ENCODE results near the gene ZNF436. TPM values are rescaled to one million over a fixed set of nuclear protein-coding genes. Genes with fewer than 3 reads are reported as not detected.

Gene ZNF436
- total and polyA plus RNA-seq, 9 of the 15 experiments (the other 6 are each of a cell fraction or from before 2014, with no cell fraction given): 2.1 to 11.3 (median 6.8) TPM

GRCh38 chr1:23389837-23390321, 20.2 kb upstream of the ZNF436 start:
- peak overlapping the region; percentile 35; the same call in 1 of the 2 replicates for H3K4me2 ChIP-seq (ENCODE audit: insufficient read depth, low read length)
- H2AFZ ChIP-seq (ENCODE audit: low read depth, low read length): peak overlapping the region; percentile 41; the same call in 1 of the 2 replicates
- intact Hi-C loops (cut with micrococcal nuclease) (no loop called here), in situ Hi-C loops (cut with MboI) (no loop called here)
- no TSS peak for BruUV-seq (replicated peaks)
- WGBS (ENCODE audit: insufficient coverage, low coverage, missing lambda C conversion rate): 35% methylated on average over 9 of the region's 9 CpGs
- ChIA-PET CTCF (ENCODE audit: low intra/inter-chr PET ratio) (no interaction called here), POLR2A (interaction anchor here (0.6 to 2.0 kb wide), 6 partner anchors 14 to 56 kb away, joined by 4 to 7 read pairs (median 4); partner anchors contain the start of gene HNRNPR)
- no peaks in the 10 kb centered on the region for H3K9me3 ChIP-seq (replicated peaks; ENCODE audit: control insufficient read depth, insufficient read depth, low read depth, low read length)
- H3K9ac ChIP-seq (ENCODE audit: insufficient read depth in 1 of 2, low read depth in 2 of 2, low read length in 2 of 2): 0 out of 4 replicates have a peak overlapping the region, but pooled peaks of 1 of the 2 experiments have one; percentile 19
- H3K27ac ChIP-seq (ENCODE audit: extremely low read depth, low read depth, low read length): no peak overlapping the region
- H3K4me3 ChIP-seq: no peak overlapping the region
- H3K4me1 ChIP-seq (replicated peaks in 1 of 2; ENCODE audit: control insufficient read depth in 2 of 2, insufficient read depth in 2 of 2, low read length in 2 of 2): peaks cover 7 to 34% of the 10 kb centered on the region in 2 experiments
- H3K36me3 ChIP-seq (ENCODE audit: control insufficient read depth, insufficient read depth, low read length): no peaks in the 10 kb centered on the region
- H3K9me1 ChIP-seq (ENCODE audit: control insufficient read depth, insufficient read depth, low read length): no peaks in the 10 kb centered on the region
- ATAC-seq (peak; percentile 67), FAIRE-seq (no peak), DNase-seq (ENCODE audit: extremely low read depth in 1 of 4, low spot score in 3 of 4) (no peak)
- no peaks in the 10 kb centered on the region for H3K27me3 ChIP-seq (ENCODE audit: control insufficient read depth in 2 of 2, insufficient read depth in 2 of 2, low read length in 2 of 2)
- no peaks in the 10 kb centered on the region for H3K79me2 ChIP-seq (ENCODE audit: control insufficient read depth, insufficient read depth, low read length)
- H4K20me1 ChIP-seq (replicated peaks; ENCODE audit: control insufficient read depth, insufficient read depth, low read length): no peaks in the 10 kb centered on the region
- TF ChIP-seq ZNF695 (CRISPR knock-in tag; IDR thresholded peaks at IDR 0.05) (no peak), SPI1 (IDR thresholded peaks at IDR 0.05; ENCODE audit: borderline replicate concordance, low read depth, low read length) (peak; percentile 69; the same call in 1 of the 2 replicates), MXD1 (CRISPR knock-in tag; IDR thresholded peaks at IDR 0.05; ENCODE audit: borderline replicate concordance, poor library complexity, severe bottlenecking) (no peak), ZEB2 (IDR thresholded peaks at IDR 0.05) (no peak), ZNF584 (CRISPR knock-in tag; IDR thresholded peaks at IDR 0.05; ENCODE audit: low read depth) (peak; percentile 78), USF1 (CRISPR knock-in tag; IDR thresholded peaks at IDR 0.05) (0 out of 2 replicates have a peak, but pooled peaks have one; percentile 3), GABPA (tag; conservative IDR thresholded peaks at IDR 0.05; ENCODE audit: low read depth) (peak; percentile 49), ZNF24 (IDR thresholded peaks at IDR 0.05) (no peak), HMBOX1 (IDR thresholded peaks at IDR 0.05) (peak; percentile 83), PTRF (tag; IDR thresholded peaks at IDR 0.05) (no peak), ZNF583 (CRISPR knock-in tag; IDR thresholded peaks at IDR 0.05) (no peak), SMARCA4 (IDR thresholded peaks at IDR 0.05) (peak; percentile 15; the same call in 1 of the 2 replicates), NFIX (CRISPR knock-in tag; IDR thresholded peaks at IDR 0.05; ENCODE audit: low read depth) (no peak), NRF1 (conservative IDR thresholded peaks at IDR 0.05 in 1 of 2, IDR thresholded peaks at IDR 0.05 in 1 of 2) (0 out of 4 replicates have a peak, but pooled peaks have one; percentile 7 to 13), CEBPG (CRISPR knock-in tag; IDR thresholded peaks at IDR 0.05) (peak; percentile 90), CEBPG (tag; conservative IDR thresholded peaks at IDR 0.05 in 1 of 2, IDR thresholded peaks at IDR 0.05 in 1 of 2) (peak in 1 of 2 experiments; percentile 66; a peak in 1 of 4 replicates), AFF4 (CRISPR knock-in tag; IDR thresholded peaks at IDR 0.05) (no peak), RBM17 (IDR thresholded peaks at IDR 0.05; ENCODE audit: borderline replicate concordance, low read depth, low read length) (no peak)
